Colonic mucosa (tissue), 4 donors: ENCODE data around the gene LMBR1. TPM values are rescaled to one million over a fixed set of nuclear protein-coding genes. Genes with fewer than 3 reads are reported as not detected.

ENCODE experiments used
- DNase-seq: peaks from one replicate; pipeline ENCODE4 v3.0.0-alpha.2; 2020
- H3K27ac ChIP-seq: fragments of 200-600 bp; one replicate; pipeline ENCODE4 v1.8.0; 2021
- H3K27me3 ChIP-seq: fragments of 200-600 bp; one replicate; pipeline ENCODE4 v1.8.0; 2021
- H3K36me3 ChIP-seq: fragments of 200-600 bp; one replicate; pipeline ENCODE4 v1.8.0; 2021
- H3K4me1 ChIP-seq: fragments of 200-600 bp; one replicate; pipeline ENCODE4 v1.8.0; 2021; ENCODE audit warnings: mild to moderate bottlenecking
- H3K4me3 ChIP-seq: fragments of 200-600 bp; one replicate; pipeline ENCODE4 v1.8.0; 2021
- H3K9ac ChIP-seq, 2 donors: one replicate each; pipeline ENCODE4 v1.7.0; 2013; ENCODE audit warnings: control low read depth in 2 of 2, low read depth in 2 of 2, low read length in 2 of 2
- H3K9me3 ChIP-seq: fragments of 200-600 bp; one replicate; pipeline ENCODE4 v1.8.0; 2021
- CTCF ChIP-seq: fragments of 200-600 bp; IDR thresholded peaks from one replicate; pipeline ENCODE4 v1.8.0; 2022; ENCODE audit warnings: antibody characterized with exemption, mild to moderate bottlenecking
- intact Hi-C: fragments of 100-400 bp; cut with DNase I; formaldehyde crosslinking; loops from one replicate; pipeline ENCODE4 v1.14.1; 2022
- total RNA-seq, 2 donors: library from RNA; stranded (reverse); fragmentation: NEBNext Ultra II Directional in 1 of 2; extraction: Animal tissue kit (Norgen Biotek cat#: 25700) in 1 of 2; gene quantifications; one replicate each; pipeline ENCODE4 v1.2.1, GENCODE V29; 2021
- donor health status: healthy.
- donor health status: DM: no; HTN: no; CAD: no.
- donor health status: DM: no; HTN: no; CAD: no.

LMBR1 gene
- total RNA-seq, 2 donors from 2014 or later, result 41.4 to 42.0 TPM

- Histone ChIP-seq H3K4me1 (no peaks in the 10 kb centered on the region), H3K9me3 (no peaks in the 10 kb centered on the region), H3K4me3 (no peak overlapping the region), H3K9ac (no peak overlapping the region), H3K27me3 (no peaks in the 10 kb centered on the region), H3K36me3 (no peaks in the 10 kb centered on the region), H3K27ac (no peak overlapping the region)
- DNase-seq, result no peak
- no peak for TF ChIP-seq CTCF
- intact Hi-C loops, result no loop called here
Measured at GRCh38 chr7:156791241-156791640, 101.7 kb downstream of the LMBR1 start.

GRCh38 chr7:156790264-156790663 lies 102.7 kb downstream of the LMBR1 start:
- Histone ChIP-seq H3K27me3 (no peaks in the 10 kb centered on the region), H3K9me3 (no peaks in the 10 kb centered on the region), H3K9ac (no peak overlapping the region), H3K36me3 (no peaks in the 10 kb centered on the region), H3K4me1 (no peaks in the 10 kb centered on the region), H3K27ac (no peak overlapping the region), H3K4me3 (no peak overlapping the region)
- DNase-seq, result no peak
- intact Hi-C loops, result no loop called here
- no peak for TF ChIP-seq CTCF

GRCh38 chr7:156785998-156786543 lies 106.9 kb downstream of the LMBR1 start:
- H3K27me3 ChIP-seq, result no peaks in the 10 kb centered on the region
- H3K36me3 ChIP-seq, result no peaks in the 10 kb centered on the region
- no peak overlapping the region for H3K4me3 ChIP-seq
- H3K9ac ChIP-seq, result no peak overlapping the region
- no peaks in the 10 kb centered on the region for H3K4me1 ChIP-seq
- no peak overlapping the region for H3K27ac ChIP-seq
- TF ChIP-seq CTCF, result no peak
- no peak for DNase-seq
- intact Hi-C loops, result no loop called here
- no peaks in the 10 kb centered on the region for H3K9me3 ChIP-seq

- Histone ChIP-seq H3K36me3 (no peaks in the 10 kb centered on the region), H3K9me3 (no peaks in the 10 kb centered on the region), H3K27me3 (no peaks in the 10 kb centered on the region), H3K9ac (no peak overlapping the region), H3K4me1 (no peaks in the 10 kb centered on the region), H3K27ac (no peak overlapping the region), H3K4me3 (no peak overlapping the region)
- intact Hi-C loops, result no loop called here
- no peak for DNase-seq
- TF ChIP-seq CTCF, result no peak
Measured at GRCh38 chr7:156783864-156784263, 109.1 kb downstream of the LMBR1 start.

GRCh38 chr7:156781972-156782371 lies 111.0 kb downstream of the LMBR1 start:
- Histone ChIP-seq H3K4me1 (no peaks in the 10 kb centered on the region), H3K27me3 (no peaks in the 10 kb centered on the region), H3K9me3 (no peaks in the 10 kb centered on the region), H3K27ac (no peak overlapping the region), H3K36me3 (no peaks in the 10 kb centered on the region), H3K4me3 (no peak overlapping the region), H3K9ac (no peak overlapping the region)
- no peak for DNase-seq
- intact Hi-C loops, result no loop called here
- TF ChIP-seq CTCF, result no peak
